ENCODE results near the gene POLG.
"Not testable (repeated sequence)": the region's sequence is repeated elsewhere in the genome, so short reads cannot be mapped to it uniquely, and the experiment has no call there.

Gene POLG

DNA sequence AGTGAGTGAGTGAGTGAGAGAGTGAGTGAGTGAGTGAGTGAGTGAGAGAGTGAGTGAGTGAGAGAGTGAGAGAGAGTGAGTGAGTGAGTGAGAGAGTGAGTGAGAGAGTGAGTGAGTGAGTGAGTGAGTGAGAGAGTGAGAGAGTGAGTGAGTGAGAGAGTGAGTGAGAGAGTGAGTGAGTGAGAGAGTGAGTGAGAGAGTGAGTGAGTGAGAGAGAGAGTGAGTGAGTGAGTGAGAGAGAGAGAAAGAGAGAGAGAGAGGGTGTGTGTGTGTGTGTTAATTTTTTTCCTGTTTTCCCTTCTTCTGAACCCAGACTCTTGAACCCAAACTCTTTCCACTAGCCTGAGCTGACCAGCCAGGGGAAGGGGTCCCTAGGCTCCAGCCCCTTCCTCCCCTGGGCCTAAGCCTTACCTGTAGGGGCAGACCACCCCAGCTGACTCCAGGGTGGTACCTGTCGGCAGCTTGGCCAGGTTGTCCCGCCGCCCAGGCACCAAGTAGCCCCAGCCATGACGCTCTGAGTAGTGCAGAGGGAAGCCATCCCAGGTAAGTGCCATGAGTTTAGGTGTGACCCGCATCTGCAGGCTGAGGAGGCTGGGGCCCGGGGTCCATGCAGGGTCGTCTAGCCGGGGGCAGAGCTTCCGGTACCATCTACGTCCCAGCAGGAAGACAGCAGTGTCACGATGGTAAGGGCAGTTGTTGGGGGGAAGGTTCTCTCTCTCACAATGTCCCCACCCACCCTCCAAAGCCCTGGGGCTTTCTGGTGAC is 9.4 kb downstream of the POLG start:
- DNase-seq: no peak

DNA sequence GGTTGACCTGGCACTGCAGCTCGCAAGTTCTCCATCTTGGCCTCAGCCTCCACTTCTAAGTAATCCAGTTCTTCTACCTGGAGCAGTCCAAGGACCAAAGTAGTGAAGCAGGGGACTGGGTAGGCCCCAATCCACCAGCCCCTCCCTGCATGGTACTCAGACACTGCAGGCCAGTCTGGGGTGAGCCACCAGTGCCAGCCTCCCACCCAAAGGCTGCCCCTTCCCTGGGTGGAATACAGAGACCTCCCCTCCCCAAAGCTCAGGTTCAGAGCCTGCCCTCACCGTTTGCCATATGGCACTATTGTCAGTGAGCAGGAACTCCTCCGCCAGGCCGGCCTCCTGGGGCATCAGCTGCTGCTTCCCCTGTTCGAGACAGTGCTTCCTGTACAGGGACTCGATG is 10.8 kb downstream of the POLG start:
- DNase-seq: no peak

DNA sequence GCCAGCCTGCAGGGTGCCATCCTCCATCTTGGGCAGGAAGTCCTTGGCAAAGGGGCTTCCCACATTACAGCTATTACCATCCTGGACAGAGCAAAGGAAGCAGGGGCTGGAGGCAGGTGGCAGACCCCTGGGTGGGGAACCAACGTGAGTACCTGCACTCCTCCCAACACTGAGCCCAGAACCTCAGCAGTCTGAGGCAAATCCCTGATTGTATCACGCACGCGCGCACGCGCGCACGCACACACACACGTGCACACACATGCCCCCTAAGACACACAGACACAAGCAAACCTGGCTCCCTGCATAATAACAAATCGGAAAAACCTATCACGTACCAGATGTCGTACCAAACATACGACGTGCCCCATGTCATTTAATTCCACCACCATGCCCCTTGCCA is 11.8 kb downstream of the POLG start:
- DNase-seq: no peak

DNA sequence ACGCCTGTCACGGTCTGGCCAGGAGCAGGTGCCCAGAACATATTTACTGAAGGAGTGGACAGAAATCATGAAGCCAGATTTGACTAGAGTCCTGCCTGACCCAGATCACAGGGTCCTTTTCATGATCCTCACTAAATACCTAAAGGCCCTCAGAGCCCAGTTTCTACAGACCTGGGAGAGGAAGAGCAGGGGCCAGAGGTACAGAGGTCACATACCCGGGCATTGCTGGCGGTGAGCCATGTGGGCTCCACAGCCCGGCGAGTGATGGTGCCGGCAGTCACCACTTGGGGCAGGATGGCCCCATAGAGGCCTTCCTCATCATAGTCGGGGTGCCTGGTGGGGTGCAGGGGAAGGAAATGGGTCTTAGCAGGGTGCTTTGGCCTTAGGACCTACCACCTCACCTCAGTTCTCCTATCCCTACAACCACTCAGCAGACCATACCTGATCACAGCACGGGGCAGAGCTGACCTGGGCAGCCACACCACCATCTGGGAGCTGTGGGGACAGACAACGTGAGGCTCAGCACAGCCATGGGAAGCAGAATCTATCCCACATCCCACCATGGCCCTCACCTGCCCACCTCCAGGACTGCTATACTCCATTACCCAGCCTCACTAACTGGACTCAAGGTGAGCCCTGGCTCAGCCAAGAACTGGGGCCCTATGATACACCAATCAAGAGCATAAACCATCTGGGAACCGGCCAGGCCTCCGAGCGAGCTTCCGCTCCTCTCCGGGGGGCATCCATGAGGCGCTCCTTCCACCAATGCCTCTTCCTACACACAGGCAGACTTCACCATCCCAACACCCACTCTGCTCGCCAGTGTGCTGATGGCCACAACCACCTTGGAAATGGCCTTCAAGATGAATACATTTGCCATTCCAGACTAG is 12.9 kb downstream of the POLG start:
- DNase-seq: no peak

DNA sequence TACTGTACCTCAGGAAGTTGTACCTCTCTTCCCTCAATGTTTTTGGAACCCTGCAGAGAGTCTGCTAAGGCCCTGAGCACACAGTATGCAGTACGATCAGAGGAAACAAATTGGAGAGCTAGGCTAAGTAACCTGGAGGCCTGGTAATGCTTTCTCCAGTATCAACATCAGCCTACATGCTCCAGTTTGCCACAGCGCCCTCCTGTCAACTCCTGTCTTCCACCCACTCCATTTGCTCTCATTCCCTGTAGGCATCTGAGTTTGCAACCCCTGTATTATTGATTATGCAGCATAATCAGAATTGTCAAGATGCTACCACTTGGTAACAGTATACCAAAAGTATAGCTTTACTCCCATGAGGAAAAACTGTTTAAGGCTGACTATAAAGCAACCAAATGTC is 14.4 kb downstream of the POLG start:
- DNase-seq: no peak

DNA sequence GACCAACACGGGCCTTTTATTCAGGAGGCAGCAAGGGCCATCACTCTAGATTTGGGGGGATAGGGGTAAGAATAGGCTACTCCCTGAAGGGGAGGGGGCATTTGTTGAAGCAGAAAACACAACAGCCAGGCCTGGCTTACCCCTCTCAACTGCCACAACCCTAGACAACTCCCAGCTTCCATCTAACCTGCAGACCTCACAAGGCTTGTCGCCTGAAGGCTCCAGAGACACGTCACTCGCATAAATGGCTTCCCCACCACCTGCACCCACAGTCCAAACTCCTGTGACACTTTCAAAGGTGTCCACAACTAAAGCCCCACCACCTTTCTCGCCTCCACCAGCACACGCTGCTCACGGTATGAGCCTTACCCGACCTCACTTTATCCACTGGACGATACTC is 14.9 kb downstream of the POLG start:
- DNase-seq: no peak

DNA sequence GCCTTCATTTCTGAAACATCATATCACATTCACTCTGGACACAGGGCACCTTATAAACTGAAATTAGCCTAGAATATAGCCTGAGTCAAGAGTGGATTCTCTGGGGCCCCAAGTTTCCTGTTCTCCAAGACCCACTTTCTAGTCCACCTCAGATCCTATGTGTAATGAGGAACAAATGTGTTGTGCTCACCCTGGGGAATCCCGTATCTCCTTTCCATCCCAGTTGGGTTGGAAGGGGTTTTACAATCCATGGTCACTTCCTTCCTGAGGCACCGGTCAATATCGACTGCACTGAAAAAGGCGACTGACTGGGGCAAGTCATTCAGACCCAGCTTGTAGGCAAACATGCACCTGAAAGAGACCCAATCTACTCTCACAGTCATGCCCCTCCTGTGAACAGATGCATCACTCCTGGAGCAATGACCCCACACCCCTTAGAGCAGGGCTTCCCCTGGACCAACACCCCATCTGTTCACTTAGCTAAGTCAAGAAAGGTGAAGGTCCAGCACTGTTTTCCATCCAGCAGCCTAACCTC is 17.4 kb downstream of the POLG start:
- DNase-seq: no peak

DNA sequence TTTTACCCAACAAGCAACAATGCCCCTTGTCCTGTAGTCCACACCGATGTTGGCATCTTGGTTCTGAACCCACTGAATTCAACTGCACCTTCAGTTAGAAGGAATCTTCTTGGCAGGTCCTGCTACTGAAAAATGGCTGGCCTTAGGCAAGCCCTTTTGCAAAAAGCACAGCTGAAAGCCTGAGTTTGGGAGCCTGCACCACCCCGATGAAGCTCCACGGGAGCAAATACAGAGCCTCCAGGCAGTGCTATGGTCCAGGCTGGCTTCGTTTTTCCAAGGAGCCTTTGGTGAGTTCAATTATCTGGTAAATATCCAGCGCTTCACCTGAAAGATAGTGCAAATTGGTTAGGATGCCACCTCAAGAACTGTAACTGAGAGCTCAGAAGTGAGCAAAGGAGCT is 18.1 kb downstream of the POLG start:
- DNase-seq: no peak

DNA sequence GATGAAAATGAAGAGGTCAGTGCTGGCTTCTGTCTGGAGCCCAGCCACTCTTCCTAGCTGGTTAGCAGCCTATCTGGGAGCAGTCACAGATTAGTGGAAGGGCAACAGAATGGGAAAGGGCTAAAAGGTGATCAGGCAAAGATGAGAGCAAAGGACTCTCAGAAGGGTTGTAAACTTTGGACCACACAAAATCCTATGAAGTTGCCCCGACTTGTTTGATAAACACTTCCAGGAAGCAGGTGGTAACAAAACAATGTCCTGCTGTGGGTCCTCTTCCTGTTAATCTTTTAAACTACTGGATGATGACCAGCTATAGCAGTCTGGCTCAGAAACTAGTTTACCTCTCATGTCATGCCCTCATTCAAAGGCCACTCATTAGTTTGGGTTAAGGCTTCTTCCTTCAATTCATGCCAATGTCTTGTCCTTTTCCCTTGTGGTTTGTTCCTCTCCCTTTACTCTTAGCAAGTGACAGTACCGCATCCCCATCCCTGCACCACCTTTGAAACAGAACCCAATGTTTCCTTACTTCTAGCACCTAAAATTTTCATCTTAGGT is 19.2 kb downstream of the POLG start:
- no peak for DNase-seq

DNA sequence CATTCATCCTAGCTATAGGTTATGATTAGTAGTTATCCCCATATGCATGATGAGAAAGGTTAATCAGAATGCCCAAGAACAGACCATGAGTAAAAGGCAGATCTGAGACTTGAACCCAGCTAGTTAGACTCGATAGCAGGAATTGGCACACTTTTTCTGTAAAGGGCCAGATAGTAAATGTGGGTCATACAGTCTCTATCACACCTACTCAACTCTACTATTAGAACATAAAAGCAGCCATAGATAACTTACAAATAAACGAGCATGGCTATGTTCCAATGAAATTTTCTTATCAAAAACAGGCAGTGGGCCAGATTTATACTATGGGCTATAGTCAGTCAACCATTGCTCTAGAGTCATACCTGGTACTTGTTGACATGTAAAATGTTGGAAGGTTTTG is 24.6 kb downstream of the POLG start:
- DNase-seq: no peak

DNA sequence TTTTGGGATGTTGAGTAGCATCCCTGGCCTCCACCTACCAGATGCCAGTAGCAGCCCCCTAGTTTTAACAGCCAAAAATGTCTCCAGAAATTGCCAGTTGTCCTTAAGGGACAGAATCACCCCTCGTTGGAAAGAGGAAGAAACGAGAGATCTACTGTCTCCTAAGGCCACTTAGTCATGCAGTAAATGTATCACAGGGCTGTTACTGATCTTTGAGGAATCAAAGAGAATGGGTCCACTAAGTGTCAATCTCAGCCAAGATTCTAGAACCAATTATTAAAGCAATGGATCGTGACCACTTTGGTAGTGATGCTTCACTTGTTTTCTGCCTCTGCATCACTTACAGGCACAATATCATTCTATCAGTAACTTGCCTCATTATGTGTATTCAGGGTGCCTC is 26.4 kb downstream of the POLG start:
- DNase-seq: no peak

DNA sequence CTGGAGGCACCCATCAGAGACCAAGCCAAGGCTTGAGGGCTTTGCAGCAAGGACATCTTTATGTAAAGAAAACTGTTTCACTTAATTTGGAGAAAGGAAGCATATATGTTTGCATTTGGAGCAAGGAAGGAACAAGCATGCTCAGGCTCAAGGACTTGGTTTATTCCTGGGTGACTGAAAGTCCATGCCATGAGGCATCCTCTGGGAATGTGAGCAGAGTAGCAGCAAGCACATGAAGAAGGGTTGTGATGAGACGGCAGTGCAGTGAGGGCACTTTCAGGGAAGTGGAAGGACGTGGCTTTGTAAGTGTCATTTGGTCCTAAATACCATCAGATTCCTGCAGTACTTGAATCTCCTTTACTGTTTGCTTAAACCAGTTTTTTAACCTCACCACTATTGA is 26.8 kb downstream of the POLG start:
- no peak for DNase-seq

DNA sequence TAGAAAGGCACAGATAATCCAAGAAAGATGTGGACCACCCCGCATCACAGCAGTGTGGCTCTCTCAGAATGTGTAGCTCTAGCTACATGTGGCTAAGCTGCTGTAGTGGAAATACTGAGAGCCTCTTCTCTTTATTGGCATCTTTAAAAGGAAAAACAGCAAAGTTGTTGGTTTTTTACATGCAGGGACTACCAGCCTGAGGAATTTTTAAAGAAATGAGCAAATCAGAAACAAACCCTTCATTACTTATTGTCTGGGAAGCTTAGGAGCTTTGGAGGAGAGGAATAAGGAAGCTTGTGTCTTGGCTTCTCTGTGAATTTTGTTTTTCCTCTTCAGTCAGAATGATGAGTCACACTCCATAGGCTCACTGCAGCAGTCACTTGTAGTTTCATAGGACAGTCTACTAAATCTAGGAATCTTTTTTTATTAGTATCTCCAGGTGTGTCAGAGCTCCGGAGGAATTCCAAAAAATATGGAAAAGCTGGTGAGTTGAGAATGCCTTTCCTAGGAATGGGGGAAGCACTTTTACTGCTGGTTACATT is 27.5 kb downstream of the POLG start:
- no peak for DNase-seq

DNA sequence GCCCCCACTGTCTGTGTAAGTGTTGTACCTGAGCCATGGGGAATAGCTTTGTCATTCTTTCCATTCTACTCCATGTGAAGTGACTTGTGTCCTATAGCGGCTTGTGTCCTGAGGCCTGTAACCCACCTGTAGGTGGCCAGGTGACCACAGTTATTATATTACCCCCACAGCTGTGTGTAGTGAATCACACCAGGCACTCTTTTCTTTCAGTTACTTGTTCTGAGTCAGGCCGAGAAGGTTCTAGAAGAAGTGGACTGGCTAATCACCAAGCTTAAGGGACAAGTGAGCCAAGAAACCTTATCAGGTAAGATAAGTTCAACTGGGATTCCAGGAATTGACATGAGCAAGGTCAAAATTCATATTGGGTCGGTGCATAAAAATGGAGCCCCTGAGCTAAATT is 29.2 kb downstream of the POLG start:
- DNase-seq: no peak

DNA sequence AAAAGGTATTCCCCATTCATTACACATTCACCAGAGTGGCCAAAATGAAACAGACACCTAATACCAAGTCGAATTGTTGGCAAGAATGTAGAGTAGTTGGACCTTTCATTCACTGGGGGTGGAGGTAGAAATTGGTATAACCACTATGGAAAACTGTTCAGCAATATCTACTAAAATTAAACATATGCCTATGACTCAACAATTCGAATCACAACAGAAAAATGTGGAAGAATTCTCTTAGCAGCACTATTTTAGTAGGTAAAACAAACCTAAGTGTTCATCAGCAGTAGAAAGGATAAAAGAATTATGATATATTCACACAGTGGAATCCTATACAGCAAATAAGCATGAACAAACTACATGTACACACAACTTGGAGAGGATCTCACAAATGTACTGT is 30.6 kb downstream of the POLG start:
- DNase-seq: no peak

DNA sequence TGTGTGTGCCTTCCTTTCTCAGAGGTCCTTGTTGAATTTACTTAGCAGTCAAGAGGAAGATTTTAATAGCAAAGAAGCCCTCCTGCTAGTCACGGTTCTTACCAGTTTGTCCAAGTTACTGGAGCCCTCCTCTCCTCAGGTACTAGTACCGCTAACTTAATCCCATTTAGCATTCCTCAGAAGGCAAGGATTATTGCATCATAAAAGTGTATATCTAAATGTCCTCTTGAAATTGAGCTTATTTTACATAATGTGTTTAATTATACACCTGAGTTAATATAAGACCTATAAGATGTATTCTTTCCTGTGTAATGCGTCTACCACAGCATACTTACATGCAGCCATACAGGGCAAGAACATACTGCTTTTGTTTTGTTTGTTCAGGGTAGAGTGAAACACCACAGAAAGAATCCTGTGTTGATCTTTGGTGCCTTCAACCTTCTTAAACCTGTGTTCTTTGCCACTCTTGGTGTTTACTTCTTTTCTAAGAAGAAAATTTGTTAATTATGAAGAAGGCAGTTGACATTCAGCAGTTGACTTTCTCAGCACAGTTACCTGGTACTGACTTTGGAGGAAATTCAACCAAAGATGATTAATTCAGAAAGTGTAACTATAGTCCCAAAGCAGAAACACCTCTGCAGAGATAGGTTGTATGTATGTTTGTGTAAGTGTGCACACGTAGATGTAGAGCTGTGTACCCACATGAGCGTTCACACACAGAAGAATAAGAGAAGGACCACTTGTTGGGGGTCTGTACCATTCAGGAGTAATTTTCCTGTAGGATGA is 33.1 kb downstream of the POLG start:
- DNase-seq: no peak

DNA sequence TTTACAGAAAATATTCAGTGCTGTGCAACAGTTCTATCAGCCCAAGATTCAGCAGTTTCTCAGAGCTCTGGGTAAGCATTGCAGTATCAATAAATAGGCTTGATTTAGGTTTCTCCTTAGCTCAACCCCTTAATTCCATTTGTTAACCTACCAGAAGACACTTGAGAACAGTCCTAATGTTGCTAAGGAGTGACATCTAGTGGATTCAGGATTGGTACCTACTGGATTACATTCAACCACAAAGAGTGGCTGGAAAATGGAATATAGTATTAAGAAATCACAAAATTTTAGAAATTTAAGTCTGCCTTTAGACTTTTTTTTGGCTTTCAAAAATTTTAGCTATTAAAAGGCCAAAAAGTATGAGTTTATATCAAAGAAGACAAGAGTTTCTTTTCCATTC is 34.7 kb downstream of the POLG start:
- DNase-seq: no peak

DNA sequence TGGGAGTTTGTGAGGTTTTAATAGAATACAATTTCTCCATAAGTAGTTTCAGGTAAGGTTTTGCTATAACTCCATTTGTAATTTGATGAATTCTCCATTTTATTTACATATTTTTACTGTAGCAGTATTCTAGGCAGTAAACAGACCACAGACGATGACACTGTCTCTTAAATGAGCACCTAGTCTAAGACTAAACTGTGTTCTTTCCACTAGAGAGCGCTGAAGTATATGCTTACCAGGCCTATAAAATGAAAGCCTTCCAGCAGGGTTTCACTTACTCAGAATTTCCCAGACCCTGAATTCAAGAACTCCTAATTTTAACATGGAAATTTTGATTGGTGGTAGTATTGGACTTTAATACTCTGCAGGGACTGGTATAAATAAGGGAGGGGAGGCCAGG is 41.6 kb downstream of the POLG start:
- no peak for DNase-seq

DNA sequence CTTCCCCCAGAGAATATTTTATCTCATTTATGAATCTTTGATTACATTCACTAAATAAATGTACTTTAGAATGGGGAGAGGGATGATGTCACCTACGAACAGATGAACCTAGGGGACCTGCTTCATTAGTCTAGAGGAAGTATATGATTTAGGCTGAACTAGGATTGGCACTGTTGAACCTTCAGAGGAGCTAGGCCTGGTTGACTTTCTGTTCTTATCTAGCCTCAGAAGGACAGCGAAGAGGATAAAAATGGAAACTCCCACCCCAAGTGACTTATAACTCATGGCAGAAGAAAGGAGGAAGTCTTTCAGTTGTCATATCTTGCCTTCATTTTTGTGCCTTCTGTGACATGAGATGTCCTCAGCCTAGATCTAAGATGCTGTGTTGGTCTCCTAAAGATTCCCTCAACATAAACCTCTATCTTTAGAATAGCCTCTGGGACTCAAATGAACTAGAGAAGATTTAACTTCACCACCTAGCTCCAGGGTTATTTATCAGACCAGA is 42.6 kb downstream of the POLG start:
- DNase-seq: no peak

DNA sequence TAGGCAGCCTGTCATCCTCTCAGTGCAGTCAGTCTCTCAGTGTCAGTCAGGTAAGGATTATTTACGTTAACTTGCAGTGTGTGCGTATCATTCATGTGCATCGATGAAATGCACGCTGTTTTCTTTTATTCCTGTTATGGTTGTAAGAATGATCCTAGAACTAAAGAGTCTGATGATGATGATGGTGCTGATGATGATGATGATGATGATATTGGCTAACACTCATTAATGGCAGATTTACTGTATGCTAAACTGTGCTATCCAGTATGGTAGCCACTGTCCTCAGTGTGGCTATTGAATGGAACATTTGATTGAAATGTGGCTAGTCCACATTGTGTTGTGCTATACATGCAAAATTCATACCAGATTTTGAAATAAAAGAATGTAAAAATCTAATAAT is 51.4 kb downstream of the POLG start:
- DNase-seq: no peak

DNA sequence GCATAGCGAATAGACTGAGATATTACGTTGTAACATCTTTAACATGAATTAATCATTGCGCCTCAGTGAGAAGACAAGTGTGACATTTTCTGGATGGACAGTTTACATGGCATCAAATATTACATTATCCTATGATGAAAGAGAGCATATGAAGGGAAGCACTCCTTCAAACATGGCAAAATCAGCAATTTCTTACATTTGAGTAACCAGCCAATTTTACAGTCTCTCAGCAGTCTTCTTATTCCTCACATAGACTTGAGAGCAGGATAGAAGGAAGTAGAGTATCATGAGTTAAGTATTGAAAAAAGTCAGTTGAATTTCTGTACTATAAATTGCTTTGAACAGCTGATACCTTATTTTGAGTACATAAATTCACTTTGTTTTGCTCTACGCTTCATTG is 52.0 kb downstream of the POLG start:
- no peak for DNase-seq

DNA sequence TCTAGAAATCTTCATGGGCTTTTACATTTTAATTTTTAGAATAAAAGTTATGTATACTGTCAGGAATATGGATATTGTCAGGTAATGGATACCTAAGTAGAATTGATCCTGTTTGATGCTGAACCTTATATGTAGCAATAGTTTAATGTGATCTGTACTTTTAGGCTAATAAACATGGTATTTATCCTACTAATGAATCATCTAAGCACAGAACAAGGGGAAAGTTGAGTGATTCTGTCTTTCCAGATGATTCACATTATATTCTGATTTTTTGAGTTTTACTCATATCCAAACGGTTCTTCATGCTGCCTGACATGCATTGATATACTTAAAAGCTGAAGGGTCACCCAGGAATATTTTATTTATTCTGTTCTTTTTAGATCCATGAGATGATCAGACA is 56.3 kb downstream of the POLG start:
- no peak for DNase-seq

DNA sequence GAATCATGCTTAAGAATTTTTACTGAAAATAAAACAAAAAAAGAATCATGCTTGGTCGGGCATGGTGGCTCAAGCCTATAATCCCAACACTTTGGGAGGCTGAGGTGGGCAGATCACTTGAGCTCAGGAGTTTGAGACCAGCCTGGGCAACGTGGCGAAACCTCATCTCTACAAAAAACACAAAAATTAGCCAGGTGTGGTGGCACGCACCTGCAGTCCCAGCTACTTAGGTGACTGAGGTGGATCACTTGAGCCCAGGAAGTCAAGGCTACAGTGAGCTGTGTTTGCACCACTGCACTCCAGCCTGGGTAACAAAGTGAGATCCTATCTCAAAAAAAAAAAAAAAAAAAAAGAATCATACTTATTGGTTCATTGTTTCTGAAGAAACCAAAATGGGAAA is 57.3 kb downstream of the POLG start:
- not testable (repeated sequence) for DNase-seq

All from cerebellar nuclear complex (tissue), 1 donor.